ENCODE results near the gene MYMX.
A peak's percentile ranks its signal among the peaks of the same experiment; 100 is the strongest.

MYMX gene

DNA sequence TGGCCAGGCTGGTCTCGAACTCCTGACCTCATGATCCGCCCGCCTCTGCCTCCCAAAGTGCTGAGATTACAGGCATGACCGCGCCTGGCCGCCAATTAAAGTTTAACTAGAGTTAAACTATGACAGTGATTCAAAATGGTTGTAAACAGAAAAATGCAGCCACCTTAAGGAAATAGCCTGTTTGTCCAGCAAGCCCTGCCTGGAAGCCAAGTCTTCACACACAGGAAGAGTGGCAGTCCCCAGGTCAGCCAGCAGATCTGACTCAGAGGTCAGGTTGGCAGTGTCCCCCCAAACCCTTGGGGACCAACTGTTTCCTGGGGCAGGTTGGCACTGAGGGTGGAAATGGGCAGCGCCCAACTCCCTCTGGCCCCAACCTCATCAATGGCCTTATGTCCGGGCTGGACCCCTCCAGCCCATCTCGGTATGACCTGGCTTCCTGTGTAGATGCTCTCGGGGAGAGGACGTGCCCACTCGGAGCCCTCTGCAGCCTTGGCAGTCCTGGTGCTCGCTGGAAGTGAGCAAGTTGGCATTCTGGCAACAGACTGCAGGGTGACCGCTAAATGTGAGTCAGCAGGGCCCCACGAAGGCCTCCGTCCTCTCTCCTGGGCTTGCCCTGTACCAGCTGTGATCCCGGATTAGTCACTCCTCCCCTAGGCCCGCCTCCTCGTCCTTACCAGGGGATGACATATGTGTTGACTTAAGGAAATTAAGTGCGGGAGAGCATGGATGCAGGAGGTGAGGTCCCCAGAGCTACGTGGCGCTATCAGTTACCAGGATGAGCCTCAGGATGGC is 20.5 kb downstream of the MYMX start:
- Histone ChIP-seq H4K91ac (ENCODE audit: low read depth, low read length, poor library complexity) (no peak overlapping the region), H3K9ac (ENCODE audit: low read depth, low read length, poor library complexity) (peak overlapping the region; percentile 80), H3K27ac (replicated peaks; ENCODE audit: low read length) (peak overlapping the region; percentile 26), H3K79me1 (ENCODE audit: low read depth, low read length) (no peaks in the 10 kb centered on the region), H4K8ac (ENCODE audit: low read depth, low read length) (no peak overlapping the region), H3K36me3 (replicated peaks in 1 of 2; ENCODE audit: control insufficient read depth in 2 of 2, insufficient read depth in 2 of 2, low read length in 2 of 2) (peaks cover 13 to 33% of the 10 kb centered on the region in 2 donors), H3K27me3 (ENCODE audit: control insufficient read depth in 3 of 3, insufficient read depth in 3 of 3, low read depth in 1 of 3, low read length in 3 of 3) (no peaks in the 10 kb centered on the region), H3K9me3 (replicated peaks in 1 of 2; ENCODE audit: control insufficient read depth in 2 of 2, insufficient read depth in 1 of 2, low read depth in 1 of 2, low read length in 2 of 2) (no peaks in the 10 kb centered on the region), H3K23ac (ENCODE audit: low read depth, low read length, poor library complexity) (peak overlapping the region; percentile 69), H2BK15ac (ENCODE audit: low read length) (no peak overlapping the region), H3K4me2 (ENCODE audit: insufficient read depth, low read length, poor library complexity, severe bottlenecking) (peak overlapping the region; percentile 88), H2AK5ac (ENCODE audit: low read depth, low read length) (peak overlapping the region; percentile 88), H2BK12ac (ENCODE audit: low read length) (peak overlapping the region; percentile 58), H3K18ac (ENCODE audit: low read length) (peak overlapping the region; percentile 95), H3K4me3 (ENCODE audit: low read length in 2 of 2) (peak overlapping the region; percentile 46 to 76), H2AFZ (ENCODE audit: low read length) (peak overlapping the region; percentile 93), H3K14ac (ENCODE audit: low read length) (peak overlapping the region; percentile 58), H3K4ac (ENCODE audit: low read length) (no peak overlapping the region), H3K4me1 (ENCODE audit: control insufficient read depth in 2 of 2, insufficient read depth in 1 of 2, low read depth in 1 of 2, low read length in 2 of 2) (peaks cover 7 to 14% of the 10 kb centered on the region in 2 donors), H2BK120ac (ENCODE audit: low read depth, low read length) (peak overlapping the region; percentile 88), H2BK5ac (ENCODE audit: low read length) (peak overlapping the region; percentile 29)
- no peak for DNase-seq (ENCODE audit: low spot score)
- no CpG with 5 or more reads among the region's 22 CpGs for WGBS, 2 donors (ENCODE audit: extremely low coverage in 2 of 2, insufficient read length in 2 of 2, insufficient replicate concordance in 1 of 2)

- H3K4me1 ChIP-seq (ENCODE audit: control insufficient read depth in 2 of 2, insufficient read depth in 1 of 2, low read depth in 1 of 2, low read length in 2 of 2), result peaks cover 7 to 14% of the 10 kb centered on the region in 2 donors
- H3K14ac ChIP-seq (ENCODE audit: low read length), result peak overlapping the region; percentile 15
- peak overlapping the region; percentile 46 to 76 for H3K4me3 ChIP-seq (ENCODE audit: low read length in 2 of 2)
- peak overlapping the region; percentile 94 for H3K18ac ChIP-seq (ENCODE audit: low read length)
- peak overlapping the region; percentile 44 for H3K23ac ChIP-seq (ENCODE audit: low read depth, low read length, poor library complexity)
- peak overlapping the region; percentile 93 for H2AFZ ChIP-seq (ENCODE audit: low read length)
- DNase-seq (ENCODE audit: low spot score), result no peak
- no peak overlapping the region for H3K4ac ChIP-seq (ENCODE audit: low read length)
- peak overlapping the region; percentile 88 for H3K4me2 ChIP-seq (ENCODE audit: insufficient read depth, low read length, poor library complexity, severe bottlenecking)
- H2BK120ac ChIP-seq (ENCODE audit: low read depth, low read length), result peak overlapping the region; percentile 88
- no peak overlapping the region for H2BK15ac ChIP-seq (ENCODE audit: low read length)
- no peaks in the 10 kb centered on the region for H3K27me3 ChIP-seq (ENCODE audit: control insufficient read depth in 3 of 3, insufficient read depth in 3 of 3, low read depth in 1 of 3, low read length in 3 of 3)
- no peaks in the 10 kb centered on the region for H3K79me1 ChIP-seq (ENCODE audit: low read depth, low read length)
- no peaks in the 10 kb centered on the region for H3K9me3 ChIP-seq (replicated peaks in 1 of 2; ENCODE audit: control insufficient read depth in 2 of 2, insufficient read depth in 1 of 2, low read depth in 1 of 2, low read length in 2 of 2)
- peak overlapping the region; percentile 29 for H2BK5ac ChIP-seq (ENCODE audit: low read length)
- peak overlapping the region; percentile 80 for H3K9ac ChIP-seq (ENCODE audit: low read depth, low read length, poor library complexity)
- no peak overlapping the region for H4K91ac ChIP-seq (ENCODE audit: low read depth, low read length, poor library complexity)
- peaks cover 9 to 26% of the 10 kb centered on the region in 2 donors for H3K36me3 ChIP-seq (replicated peaks in 1 of 2; ENCODE audit: control insufficient read depth in 2 of 2, insufficient read depth in 2 of 2, low read length in 2 of 2)
- H3K27ac ChIP-seq (replicated peaks; ENCODE audit: low read length), result no peak overlapping the region
- H2AK5ac ChIP-seq (ENCODE audit: low read depth, low read length), result no peak overlapping the region
- no peak overlapping the region for H2BK12ac ChIP-seq (ENCODE audit: low read length)
- no peak overlapping the region for H4K8ac ChIP-seq (ENCODE audit: low read depth, low read length)
- no CpG with 5 or more reads among the region's 42 CpGs for WGBS, 2 donors (ENCODE audit: extremely low coverage in 2 of 2, insufficient read length in 2 of 2, insufficient replicate concordance in 1 of 2)
These were observed 21.2 kb downstream of the MYMX start for GRCh38 chr6:44237813-44238433.

DNA sequence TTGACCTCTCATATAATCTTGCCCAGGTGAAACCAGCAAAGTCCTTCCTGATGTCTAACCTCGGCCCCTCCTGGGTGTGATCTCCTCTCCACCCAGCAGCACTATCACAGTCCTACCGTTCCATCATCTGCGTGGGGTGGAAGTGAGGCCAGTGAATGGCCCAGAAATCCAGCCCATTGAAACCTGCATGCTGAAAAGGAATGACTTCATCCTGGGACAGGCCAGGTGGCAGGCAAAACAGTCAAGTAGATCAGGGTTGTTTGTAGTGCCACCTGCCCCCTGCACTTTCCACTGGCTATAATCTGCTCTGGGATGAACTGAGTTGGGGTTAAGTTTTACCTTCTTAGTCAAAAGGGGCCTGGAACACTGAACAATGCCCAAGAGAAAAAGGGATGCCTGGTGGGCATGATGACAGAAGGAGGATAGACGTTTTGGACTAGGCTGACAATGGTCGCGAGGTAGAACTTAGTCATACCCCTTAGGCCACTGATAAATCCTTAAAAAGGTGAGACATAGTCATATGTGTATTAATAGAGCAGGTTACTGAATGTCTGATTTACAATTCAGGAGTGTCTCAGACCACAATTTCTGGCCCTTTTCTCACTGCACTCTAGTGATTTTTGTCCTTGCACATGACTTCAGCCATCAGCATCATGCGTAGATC is 22.1 kb downstream of the MYMX start:
- Histone ChIP-seq H3K27ac (replicated peaks; ENCODE audit: low read length) (no peak overlapping the region), H2BK120ac (ENCODE audit: low read depth, low read length) (no peak overlapping the region), H3K9ac (ENCODE audit: low read depth, low read length, poor library complexity) (no peak overlapping the region), H3K27me3 (ENCODE audit: control insufficient read depth in 3 of 3, insufficient read depth in 3 of 3, low read depth in 1 of 3, low read length in 3 of 3) (no peaks in the 10 kb centered on the region), H2BK12ac (ENCODE audit: low read length) (peak overlapping the region; percentile 11), H3K18ac (ENCODE audit: low read length) (no peak overlapping the region), H2AFZ (ENCODE audit: low read length) (no peak overlapping the region), H4K8ac (ENCODE audit: low read depth, low read length) (no peak overlapping the region), H3K4me2 (ENCODE audit: insufficient read depth, low read length, poor library complexity, severe bottlenecking) (no peak overlapping the region), H2AK5ac (ENCODE audit: low read depth, low read length) (no peak overlapping the region), H3K14ac (ENCODE audit: low read length) (no peak overlapping the region), H3K4me3 (ENCODE audit: low read length in 2 of 2) (no peak overlapping the region), H3K4me1 (ENCODE audit: control insufficient read depth in 2 of 2, insufficient read depth in 1 of 2, low read depth in 1 of 2, low read length in 2 of 2) (peaks cover 7 to 14% of the 10 kb centered on the region in 2 donors), H3K36me3 (replicated peaks in 1 of 2; ENCODE audit: control insufficient read depth in 2 of 2, insufficient read depth in 2 of 2, low read length in 2 of 2) (peaks cover 2 to 17% of the 10 kb centered on the region in 2 donors), H3K9me3 (replicated peaks in 1 of 2; ENCODE audit: control insufficient read depth in 2 of 2, insufficient read depth in 1 of 2, low read depth in 1 of 2, low read length in 2 of 2) (no peaks in the 10 kb centered on the region), H2BK5ac (ENCODE audit: low read length) (no peak overlapping the region), H3K79me1 (ENCODE audit: low read depth, low read length) (no peaks in the 10 kb centered on the region), H4K91ac (ENCODE audit: low read depth, low read length, poor library complexity) (no peak overlapping the region), H3K4ac (ENCODE audit: low read length) (no peak overlapping the region), H3K23ac (ENCODE audit: low read depth, low read length, poor library complexity) (no peak overlapping the region), H2BK15ac (ENCODE audit: low read length) (no peak overlapping the region)
- DNase-seq (ENCODE audit: low spot score), result no peak
- no CpG with 5 or more reads among the region's 7 CpGs for WGBS, 2 donors (ENCODE audit: extremely low coverage in 2 of 2, insufficient read length in 2 of 2, insufficient replicate concordance in 1 of 2)

DNA sequence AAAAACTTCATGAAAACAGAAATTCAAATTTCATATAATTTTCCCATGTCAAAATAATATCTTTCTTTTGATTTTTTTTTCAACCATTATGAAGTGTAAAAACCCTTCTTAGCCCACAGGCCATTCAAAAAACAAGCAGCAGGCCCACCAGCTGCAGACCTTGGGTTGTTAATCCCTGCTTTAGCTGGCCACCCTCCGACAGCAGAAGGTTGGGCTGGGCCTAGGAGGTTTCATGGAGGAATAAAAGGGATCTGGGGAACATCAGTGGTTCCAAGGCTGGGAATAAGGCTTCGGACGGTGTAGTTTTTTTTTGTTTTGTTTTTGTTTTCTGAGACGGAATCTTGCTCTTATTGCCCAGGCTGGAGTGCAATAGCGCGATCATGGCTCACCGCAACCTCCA is 26.6 kb downstream of the MYMX start:
- Histone ChIP-seq H2BK5ac (ENCODE audit: low read length) (no peak overlapping the region), H2BK15ac (ENCODE audit: low read length) (no peak overlapping the region), H3K36me3 (replicated peaks in 1 of 2; ENCODE audit: control insufficient read depth in 2 of 2, insufficient read depth in 2 of 2, low read length in 2 of 2) (peaks cover 2 to 5% of the 10 kb centered on the region in 2 donors), H4K91ac (ENCODE audit: low read depth, low read length, poor library complexity) (no peak overlapping the region), H2BK12ac (ENCODE audit: low read length) (no peak overlapping the region), H3K79me1 (ENCODE audit: low read depth, low read length) (no peaks in the 10 kb centered on the region), H3K18ac (ENCODE audit: low read length) (no peak overlapping the region), H3K4ac (ENCODE audit: low read length) (no peak overlapping the region), H3K9me3 (replicated peaks in 1 of 2; ENCODE audit: control insufficient read depth in 2 of 2, insufficient read depth in 1 of 2, low read depth in 1 of 2, low read length in 2 of 2) (no peaks in the 10 kb centered on the region), H3K4me3 (ENCODE audit: low read length in 2 of 2) (no peak overlapping the region), H2AK5ac (ENCODE audit: low read depth, low read length) (no peak overlapping the region), H3K23ac (ENCODE audit: low read depth, low read length, poor library complexity) (no peak overlapping the region), H3K4me2 (ENCODE audit: insufficient read depth, low read length, poor library complexity, severe bottlenecking) (no peak overlapping the region), H3K14ac (ENCODE audit: low read length) (no peak overlapping the region), H2AFZ (ENCODE audit: low read length) (no peak overlapping the region), H3K27ac (replicated peaks; ENCODE audit: low read length) (no peak overlapping the region), H3K4me1 (ENCODE audit: control insufficient read depth in 2 of 2, insufficient read depth in 1 of 2, low read depth in 1 of 2, low read length in 2 of 2) (peaks cover 13% of the 10 kb centered on the region in 2 donors), H3K9ac (ENCODE audit: low read depth, low read length, poor library complexity) (no peak overlapping the region), H4K8ac (ENCODE audit: low read depth, low read length) (no peak overlapping the region), H2BK120ac (ENCODE audit: low read depth, low read length) (no peak overlapping the region), H3K27me3 (ENCODE audit: control insufficient read depth in 3 of 3, insufficient read depth in 3 of 3, low read depth in 1 of 3, low read length in 3 of 3) (no peaks in the 10 kb centered on the region)
- no CpG with 5 or more reads among the region's 7 CpGs for WGBS, 2 donors (ENCODE audit: extremely low coverage in 2 of 2, insufficient read length in 2 of 2, insufficient replicate concordance in 1 of 2)
- no peak for DNase-seq (ENCODE audit: low spot score)

Measured in neuronal stem cell (in vitro differentiated cells).